Measurements from ENCODE around the gene GBA3.

DNA sequence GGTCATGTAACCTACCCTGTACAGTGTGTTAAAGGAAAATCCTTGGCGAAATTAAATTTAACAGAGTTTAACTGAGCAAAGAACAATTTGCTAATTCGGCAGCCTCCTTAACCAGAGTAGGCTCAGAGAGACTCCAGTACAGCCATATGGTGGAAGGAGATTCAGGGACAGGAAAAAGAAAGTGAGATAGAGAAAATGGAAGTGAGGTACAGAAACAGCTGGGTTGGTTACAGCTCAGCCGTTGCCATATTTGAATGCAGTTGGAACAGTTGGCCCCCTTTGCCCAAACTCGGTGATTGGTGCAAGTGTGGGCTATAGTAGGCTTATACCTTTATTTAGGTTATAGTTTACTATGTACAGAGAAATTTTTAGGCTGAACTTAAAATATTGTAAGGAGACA, 48.8 kb upstream of the GBA3 start:
- TF ChIP-seq, protein P1, sequence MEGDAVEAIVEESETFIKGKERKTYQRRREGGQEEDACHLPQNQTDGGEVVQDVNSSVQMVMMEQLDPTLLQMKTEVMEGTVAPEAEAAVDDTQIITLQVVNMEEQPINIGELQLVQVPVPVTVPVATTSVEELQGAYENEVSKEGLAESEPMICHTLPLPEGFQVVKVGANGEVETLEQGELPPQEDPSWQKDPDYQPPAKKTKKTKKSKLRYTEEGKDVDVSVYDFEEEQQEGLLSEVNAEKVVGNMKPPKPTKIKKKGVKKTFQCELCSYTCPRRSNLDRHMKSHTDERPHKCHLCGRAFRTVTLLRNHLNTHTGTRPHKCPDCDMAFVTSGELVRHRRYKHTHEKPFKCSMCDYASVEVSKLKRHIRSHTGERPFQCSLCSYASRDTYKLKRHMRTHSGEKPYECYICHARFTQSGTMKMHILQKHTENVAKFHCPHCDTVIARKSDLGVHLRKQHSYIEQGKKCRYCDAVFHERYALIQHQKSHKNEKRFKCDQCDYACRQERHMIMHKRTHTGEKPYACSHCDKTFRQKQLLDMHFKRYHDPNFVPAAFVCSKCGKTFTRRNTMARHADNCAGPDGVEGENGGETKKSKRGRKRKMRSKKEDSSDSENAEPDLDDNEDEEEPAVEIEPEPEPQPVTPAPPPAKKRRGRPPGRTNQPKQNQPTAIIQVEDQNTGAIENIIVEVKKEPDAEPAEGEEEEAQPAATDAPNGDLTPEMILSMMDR (conservative IDR thresholded peaks at IDR 0.05) = no peak
- no peak for TF ChIP-seq ZFX (IDR thresholded peaks at IDR 0.05)

Measured in C4-2B (cell line).